GM18499 (cell line): ENCODE results near the gene COL9A3.

Experiments used
- ATAC-seq: cut with Tn5 transposase; IDR thresholded peaks from one replicate; pipeline ENCODE4 v1.9.1; 2021; ENCODE audit warnings: moderate number of reproducible peaks; ENCODE audit not compliant: insufficient read depth, unreplicated experiment

Gene COL9A3

DNA sequence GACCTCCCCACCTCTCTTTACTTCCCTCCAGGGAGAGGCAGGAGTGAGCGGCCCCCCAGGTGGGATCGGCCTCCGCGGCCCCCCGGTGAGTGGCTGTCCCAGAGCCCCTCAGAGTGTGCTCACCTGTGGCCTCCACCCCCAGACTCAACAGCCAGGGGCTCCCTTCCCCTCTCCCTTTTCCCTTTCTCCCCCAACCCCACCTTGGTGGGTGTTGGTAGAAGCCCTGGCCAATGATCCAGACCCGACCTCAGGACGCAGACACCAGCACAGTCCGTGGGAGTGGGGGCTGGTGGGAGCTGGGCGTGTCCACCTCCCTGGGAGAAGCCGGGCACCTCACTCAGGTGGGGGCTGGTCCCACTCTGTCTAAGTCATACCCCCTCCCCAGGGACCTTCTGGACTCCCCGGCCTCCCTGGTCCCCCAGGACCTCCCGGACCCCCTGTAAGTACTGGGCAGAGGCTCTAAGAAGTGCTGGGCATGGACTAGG is 4.9 kb downstream of the COL9A3 start:
- ATAC-seq = no peak

DNA sequence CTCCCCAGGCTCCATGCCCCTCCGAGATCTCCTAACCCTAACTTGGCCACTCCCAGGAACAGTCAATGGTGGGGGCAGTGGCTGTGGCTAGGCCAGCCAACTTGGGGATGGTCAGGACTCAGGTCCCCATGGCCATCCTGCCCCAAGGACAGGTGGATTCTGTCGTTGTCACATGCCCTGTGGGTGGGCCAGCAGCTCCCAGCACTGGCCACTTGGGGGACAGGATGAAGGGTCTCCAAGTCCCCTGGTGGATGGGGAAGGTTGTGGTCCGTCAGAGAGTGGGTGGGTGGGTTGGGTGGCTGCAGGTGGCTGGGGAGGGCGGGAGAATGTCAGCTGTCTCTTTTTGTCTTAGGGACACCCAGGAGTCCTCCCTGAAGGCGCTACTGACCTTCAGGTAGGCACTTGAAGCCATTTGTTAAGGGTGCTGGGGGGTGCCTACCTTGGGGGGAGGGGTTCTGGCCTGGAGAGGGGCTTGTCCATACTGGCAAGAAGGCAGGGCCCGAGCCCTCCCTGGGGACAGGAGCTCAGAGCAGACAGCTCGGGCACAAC is 5.5 kb downstream of the COL9A3 start:
- no peak for ATAC-seq

DNA sequence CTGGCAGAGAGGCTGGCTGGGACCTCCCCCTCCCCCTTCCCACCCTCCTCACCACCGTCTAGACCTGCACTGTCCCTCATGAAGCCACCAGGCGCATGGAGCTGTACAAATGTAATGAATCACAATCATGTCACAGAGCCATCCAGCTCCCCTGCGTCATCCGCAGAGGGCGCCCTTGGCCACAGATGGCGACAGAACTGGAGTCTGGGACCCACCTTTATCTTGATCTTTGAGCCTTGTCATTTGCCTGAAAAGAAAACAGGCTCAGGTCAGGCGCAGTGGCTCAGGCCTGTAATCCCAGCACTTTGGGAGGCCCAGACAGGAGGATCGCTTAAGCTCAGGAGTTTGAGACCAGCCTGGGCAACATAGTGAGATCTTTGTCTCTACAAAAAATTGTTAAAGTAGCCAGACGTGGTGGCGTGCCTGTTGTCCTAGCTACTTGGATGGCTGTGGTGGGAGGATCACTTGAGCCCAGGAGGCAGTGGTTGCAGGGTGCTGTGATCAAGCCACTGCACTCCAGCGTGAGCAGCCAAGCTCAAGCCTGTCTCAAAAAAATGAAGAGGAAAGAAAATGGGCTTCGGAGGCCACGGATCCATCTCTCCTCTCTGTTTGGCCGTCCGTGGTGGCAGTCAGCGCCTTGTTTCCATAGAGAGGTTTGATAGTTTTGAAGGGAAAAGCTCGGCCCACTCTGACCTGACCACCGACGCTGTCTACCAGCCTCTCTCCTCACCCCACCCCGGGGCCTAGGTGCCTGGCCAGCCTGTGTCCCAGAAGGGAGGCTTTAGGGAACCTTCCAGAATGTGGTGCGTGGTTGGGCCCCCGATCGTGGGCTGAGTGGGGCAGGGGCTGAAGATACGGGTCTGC is 6.2 kb downstream of the COL9A3 start:
- ATAC-seq = no peak

DNA sequence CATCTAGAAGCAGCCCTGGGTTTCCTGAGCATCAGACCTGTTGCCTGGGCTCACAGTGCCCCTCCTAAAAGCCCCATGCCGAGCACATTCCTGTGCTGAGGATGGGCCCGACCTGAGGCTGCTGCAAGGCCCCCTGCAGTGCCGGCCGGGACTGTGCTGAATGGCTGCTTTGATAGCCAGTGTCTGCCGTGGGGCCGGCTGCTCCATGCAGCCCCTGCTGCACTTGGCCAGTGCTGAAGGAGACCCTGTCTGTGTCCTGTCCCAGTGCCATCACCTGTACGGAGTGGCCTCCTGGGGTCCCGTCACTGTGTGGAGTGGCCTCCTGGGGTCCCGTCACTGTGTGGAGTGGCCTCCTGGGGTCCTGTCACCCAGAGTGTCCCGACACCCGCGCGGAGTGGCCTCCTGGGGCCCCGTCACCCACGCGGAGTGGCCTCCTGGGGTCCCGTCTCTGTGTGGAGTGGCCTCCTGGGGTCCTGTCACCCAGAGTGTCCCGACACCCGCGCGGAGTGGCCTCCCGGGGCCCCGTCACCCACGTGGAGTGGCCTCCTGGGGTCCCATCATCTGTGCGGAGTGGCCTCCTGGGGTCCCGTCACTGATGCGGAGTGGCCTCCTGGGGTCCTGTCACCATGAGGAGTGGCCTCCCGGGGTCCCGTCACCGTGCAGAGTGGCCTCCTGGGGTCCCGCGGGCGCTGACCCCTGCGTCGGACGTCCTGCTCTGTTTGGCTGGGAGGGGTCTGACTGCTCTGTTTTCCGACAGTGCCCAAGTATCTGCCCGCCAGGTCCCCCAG is 7.0 kb downstream of the COL9A3 start:
- no peak for ATAC-seq

DNA sequence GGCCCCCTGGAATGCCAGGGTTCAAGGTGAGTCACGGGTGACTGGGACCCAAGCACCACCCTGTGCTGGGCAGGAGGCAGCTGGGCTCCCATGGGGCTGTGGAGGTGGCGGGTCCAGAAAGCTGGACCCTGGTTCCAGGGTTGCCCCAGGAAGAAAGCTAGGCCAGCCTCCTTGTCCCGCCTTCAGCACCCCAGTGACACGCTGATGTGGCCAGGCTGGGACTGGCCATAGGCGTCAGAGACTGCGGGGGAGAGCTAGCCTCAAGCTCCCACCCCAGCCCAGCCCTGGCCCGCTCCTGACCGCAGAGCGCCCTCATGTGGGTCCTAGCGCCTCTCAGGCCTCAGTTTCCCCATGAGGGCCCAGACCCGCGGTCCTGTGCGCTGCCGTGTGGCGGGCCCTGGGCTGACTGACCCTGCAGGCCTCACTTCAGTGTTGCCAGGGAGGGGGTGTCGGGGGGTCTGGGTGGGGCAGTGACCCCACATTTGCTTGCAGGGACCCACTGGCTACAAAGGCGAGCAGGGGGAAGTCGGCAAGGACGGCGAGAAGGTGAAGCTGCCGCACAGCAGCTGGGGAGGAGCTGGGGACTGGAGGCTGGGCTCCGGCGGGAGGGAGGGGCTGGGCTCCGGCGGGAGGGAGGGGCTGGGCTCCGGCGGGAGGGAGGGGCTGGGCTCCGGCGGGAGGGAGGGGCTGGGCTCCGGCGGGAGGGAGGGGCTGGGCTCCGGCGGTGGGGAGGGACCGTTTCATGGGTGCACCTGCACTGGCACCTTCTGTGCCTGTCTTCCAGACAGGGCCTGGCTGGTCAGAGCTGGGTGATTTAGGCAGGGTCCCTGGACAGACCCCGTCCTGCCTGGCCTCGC is 7.9 kb downstream of the COL9A3 start:
- no peak for ATAC-seq

DNA sequence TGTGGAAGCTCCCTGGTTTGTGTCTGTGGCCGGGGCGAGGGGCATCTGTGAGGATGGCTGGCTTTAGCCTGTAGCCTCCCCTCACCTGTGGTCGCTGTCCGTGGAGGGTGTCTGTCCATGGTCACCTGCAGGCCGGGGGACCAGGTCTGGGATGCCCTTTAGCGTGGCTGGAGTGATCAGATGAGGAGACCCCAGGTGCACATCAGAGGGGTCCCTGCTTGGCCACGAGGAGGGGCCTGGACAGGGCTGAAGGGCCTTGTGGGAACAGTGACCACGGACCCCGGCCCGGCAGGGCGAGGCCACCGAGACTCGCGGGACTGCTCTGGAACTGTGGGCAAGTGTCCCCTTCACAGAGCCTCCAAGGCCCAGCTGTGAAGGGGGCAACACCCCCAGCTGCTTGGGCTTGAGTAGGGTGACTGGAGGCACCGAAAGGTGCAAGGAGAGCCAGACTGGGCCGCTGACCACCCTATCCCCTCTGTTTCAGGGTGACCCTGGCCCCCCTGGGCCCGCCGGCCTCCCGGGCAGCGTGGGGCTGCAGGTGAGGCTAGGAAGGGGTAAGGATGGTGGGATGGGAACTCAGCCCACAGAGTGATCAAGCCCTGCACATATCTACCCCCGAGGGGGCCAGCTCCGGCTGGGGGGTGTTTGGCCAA is 8.6 kb downstream of the COL9A3 start:
- ATAC-seq = no peak

DNA sequence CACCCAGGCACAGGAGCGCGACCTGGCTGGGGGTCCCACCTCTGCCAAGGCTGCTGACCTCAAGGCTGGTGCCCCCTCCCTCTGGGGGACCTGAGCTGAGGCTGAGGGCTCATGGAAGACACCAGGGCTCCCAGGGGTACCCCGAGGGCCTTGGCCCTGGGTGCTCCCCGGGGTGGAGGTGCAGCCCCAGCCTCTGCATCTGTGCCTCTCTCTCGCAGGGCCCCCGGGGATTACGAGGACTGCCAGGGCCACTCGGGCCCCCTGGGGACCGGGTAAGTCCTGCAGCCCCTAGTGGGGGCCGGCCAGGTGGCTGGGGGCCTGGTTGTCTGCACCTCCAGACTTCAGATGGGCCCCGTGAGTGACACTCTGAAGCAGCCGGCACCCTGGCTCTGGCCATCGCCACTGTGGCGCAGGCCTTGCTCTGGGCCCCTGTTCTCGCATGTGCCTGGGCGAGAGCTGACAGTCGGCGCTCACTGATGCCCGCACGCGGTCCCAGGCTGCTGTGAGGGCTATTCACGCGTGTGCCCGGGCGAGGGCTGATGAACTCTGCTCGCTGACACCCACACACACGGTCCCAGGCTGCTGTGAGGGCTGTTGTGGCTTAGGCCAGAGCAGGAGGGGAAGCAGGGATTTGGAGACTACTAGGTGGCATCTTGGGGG is 9.3 kb downstream of the COL9A3 start:
- no peak for ATAC-seq

DNA sequence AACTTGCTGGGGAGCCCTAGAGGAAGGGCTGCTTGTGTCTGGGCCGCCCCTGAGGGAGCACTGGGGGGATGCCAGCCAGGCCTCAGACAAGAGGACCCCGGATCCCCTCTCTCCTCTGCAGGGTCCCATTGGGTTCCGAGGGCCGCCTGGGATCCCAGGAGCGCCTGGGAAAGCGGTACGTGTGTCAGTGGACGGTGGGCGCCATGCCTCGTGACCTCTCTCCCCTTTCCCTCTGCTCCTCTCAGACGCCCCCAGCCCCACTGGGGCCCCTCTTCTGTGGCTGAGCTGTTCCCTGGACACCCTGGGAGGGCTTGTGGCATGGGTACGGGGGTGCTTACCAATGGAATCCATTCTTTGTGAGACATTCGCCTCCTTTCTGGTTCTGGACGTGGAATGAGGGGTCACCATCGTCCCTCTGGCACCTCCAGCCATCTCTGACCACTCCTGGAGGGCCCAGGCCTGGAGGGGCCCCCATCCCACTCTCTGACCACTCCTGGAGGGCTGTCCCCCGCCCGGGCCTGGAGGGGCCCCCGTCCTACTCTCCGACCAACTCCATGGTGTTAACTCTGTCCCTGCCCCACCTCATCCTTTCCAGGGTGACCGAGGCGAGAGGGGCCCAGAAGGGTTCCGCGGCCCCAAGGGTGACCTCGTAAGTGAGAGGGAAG is 9.9 kb downstream of the COL9A3 start:
- no peak for ATAC-seq

DNA sequence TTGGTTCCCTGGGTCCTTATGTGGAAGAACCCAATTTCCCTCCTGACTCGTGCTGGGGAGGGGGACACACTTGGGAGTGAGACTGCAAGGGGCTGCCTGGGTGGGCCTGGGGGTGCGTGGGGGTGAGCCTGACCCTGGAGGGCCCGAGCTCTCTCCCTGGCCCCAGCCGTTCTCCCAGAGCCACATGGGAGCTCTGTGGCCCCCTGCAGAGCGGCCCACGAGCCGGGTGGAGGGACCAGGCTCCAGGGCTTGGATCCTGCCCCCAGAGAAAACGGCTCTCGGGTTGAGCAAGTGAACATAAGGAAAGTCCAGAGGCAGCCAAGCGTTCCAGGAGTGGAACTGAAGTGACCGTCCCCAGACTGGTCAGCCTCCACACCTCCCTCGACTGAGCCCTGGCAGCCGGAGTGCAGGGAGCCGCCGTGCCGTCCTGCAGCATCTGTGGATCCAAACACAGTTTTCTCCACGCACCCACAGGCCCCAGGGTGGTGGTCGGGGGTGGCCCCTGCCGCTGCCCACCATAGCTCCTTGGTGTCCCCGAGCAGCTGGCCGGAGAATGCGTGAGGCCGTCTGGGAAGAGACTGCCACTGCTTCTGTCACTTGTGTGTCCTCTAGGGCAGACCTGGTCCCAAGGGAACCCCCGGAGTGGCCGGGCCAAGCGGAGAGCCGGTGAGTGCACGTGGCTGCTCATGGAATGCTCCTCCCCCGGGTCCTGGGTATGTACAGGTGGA is 10.6 kb downstream of the COL9A3 start:
- no peak for ATAC-seq

DNA sequence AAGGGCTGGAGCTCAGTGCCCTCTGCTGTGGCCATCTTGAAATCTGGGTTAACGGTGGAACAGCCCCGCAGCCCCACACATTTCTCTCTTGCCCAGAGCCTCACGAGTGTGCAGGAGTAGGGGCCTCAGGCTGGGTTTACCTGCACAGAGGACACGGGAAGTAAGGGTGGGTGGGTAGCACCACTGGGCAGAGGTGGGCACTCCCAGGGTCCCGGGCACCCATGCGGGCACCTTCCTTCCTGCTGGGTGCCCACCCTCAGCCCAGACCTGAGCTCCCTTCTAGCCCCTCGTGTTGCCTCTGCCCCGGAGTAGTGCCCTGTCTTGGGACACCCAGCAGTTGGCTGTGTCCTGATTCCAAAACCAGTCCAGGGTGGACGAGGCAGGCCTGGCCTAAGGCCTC is 11.2 kb downstream of the COL9A3 start:
- no peak for ATAC-seq

DNA sequence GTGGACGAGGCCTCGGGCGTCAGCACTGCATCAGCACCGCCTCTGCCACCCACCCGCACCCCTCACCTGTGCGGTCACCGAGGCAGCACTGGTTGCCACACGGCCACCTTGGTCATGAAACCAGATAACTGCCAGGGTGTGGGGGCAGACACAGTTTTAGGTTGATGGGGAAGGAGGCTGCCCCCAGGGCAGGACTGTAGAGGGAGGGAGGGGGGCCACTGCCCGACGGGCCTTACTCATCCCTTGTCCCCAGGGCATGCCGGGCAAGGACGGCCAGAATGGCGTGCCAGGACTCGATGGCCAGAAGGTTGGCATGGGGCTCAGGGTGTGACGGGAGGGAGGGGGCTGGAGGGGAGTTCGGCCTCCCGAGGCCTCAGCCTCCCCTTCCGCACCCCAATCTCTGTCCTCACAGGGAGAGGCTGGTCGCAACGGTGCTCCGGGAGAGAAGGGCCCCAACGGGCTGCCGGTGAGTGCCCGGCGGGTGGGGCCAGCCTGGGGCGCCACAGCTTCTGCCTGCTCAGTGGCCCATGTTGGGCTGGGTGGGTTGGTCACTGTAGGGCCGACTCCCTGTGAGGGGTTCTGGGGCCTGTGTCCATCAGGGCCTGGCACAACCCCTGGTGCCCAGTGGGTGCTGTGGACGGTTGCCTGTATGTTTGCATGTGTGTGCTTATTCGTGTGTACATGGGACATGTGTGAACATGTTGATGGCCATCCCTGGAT is 11.8 kb downstream of the COL9A3 start:
- ATAC-seq = no peak

DNA sequence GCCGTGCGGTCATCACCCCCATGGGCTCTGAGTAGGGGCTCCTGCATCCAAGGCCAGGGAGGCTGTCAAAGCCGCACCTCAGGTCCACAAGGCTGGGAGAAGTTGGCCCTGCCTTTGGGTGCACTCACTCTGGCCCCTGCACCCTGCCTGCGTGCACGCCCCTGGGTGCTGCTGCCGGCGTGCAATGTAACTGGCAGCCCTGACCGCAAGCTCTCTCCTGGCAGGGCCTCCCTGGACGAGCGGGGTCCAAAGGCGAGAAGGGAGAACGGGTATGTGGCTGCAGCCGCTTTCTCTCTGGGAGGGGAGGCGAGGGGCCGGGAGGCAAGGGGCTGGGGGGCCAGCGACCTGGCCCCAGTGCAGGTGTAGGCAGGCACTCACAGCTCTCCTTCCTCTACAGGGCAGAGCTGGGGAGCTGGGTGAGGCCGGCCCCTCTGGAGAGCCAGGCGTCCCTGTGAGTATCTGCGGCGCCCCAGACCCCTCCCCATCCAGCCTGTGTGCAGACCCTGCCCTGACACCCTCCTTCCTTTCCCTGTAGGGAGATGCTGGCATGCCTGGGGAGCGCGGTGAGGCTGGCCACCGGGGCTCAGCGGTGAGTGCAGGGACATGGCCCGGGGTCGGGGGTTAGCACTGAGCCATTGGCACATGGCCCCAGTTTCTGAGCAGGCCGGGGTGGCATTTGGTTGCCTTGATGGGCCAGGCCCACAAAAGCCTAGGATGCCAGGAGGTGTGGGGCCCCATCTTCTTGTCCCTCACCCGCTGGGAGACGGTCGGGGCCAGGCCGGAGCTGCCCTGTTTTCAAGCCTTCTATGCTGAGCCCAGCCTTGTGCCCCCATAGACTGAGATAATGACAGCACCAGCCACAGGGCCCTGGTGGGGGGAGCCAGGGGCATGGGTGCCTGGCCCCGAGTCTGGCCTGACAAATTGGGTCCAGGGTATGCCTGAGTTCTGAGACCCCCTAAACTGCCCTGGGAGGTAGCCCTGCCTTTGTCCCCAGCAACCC is 12.7 kb downstream of the COL9A3 start:
- no peak for ATAC-seq

DNA sequence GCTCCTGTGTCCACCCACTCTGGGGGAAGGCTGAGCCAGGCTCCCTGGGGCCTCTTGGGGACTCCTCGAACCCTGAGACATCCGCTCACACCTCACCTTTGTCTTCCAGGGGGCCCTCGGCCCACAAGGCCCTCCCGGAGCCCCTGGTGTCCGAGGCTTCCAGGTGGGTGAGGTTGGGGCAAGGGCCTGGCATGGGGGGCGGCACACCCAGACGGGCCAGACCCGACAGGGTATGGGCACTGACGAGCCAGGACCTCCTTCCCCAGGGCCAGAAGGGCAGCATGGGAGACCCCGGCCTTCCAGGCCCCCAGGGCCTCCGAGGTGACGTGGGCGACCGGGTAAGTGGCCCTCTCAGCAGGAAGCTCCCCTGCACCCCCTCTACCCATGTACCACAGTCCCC is 13.4 kb downstream of the COL9A3 start:
- ATAC-seq = no peak

DNA sequence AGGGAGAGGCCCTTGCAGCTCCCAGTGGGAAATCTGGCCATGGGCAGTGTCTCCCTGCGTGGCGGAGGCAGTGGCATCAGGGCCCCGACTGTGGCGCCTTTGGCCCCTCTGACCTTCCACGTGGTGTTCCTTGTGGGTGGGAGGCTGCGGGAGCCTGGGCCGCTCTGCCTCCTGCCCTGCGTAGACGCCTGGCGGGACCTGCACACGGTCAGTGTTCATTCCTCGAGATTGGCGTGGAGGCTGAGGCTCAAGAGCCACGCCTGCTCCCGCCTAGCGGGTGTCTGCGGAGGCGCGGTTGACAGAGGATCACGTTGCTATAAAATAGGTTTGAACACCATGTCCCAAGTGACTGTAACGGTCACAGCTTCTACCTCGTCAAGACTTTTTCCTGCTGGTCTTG is 14.0 kb downstream of the COL9A3 start:
- no peak for ATAC-seq

DNA sequence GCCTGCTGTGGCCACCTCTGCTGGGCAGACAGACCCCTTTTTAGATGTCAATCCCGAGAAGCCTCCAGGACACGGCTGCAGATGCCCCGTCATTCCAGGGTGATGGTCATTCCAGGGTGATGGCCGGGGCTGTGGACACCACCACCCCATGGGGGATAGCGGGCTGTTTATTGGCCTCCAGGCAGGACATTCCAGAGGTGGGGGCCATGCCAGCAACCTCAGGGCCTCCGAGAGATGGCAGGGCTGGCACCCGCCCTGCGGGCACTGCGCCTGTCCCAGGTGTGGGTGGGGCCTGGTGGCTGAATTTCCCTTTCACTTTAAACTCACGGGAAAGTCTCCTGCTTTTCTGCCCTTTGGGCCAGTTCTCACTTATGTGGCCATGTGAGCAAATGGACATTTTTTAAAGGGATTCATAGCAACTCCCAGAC is 14.5 kb downstream of the COL9A3 start:
- ATAC-seq = no peak

DNA sequence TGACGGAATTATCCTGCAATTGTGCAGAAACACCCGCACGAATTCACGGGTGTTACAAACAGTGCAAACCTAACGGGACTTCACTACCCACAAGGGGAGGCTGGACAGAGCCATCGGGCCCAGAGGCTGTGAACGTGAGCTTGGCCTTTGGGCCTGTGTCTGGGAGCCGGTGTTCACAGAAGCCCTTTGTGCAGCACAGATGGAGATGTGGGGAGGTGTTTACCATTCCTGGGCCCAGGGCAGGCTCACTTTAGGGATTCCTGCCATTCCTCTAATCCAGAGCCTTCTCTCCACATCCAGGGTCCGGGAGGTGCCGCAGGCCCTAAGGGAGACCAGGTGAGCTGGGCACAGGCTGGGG is 15.0 kb downstream of the COL9A3 start:
- ATAC-seq = no peak
